HG03159 (cell line): Measurements from ENCODE around the gene INHBE.
"Not testable (repeated sequence)": the region's sequence is repeated elsewhere in the genome, so short reads cannot be mapped to it uniquely, and the experiment has no call there.

Experiments used
- ATAC-seq: cut with Tn5 transposase; IDR thresholded peaks from one replicate; pipeline ENCODE4 v1.9.1; 2021; ENCODE audit warnings: mild to moderate bottlenecking, moderate library complexity; ENCODE audit not compliant: unreplicated experiment

INHBE gene

DNA sequence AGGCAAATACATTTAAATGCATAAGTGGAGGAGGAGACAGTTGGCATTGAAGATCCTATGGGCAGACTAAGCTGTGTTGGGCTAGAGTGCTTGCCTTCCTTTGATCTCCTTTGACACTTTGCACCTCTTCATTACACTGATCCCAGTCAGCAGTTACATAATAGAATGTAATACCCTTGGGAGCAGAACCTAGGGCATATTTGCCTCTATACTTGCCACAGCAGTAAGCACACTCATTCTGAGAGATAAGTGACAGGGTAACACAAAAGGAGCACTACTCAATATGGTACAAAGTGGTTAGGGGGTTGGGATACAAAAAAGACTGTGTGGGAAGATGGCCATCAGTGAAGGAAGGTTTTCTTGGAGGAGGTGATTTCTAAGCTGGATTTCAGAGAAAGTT, 41.7 kb downstream of the INHBE start:
- no peak for ATAC-seq

DNA sequence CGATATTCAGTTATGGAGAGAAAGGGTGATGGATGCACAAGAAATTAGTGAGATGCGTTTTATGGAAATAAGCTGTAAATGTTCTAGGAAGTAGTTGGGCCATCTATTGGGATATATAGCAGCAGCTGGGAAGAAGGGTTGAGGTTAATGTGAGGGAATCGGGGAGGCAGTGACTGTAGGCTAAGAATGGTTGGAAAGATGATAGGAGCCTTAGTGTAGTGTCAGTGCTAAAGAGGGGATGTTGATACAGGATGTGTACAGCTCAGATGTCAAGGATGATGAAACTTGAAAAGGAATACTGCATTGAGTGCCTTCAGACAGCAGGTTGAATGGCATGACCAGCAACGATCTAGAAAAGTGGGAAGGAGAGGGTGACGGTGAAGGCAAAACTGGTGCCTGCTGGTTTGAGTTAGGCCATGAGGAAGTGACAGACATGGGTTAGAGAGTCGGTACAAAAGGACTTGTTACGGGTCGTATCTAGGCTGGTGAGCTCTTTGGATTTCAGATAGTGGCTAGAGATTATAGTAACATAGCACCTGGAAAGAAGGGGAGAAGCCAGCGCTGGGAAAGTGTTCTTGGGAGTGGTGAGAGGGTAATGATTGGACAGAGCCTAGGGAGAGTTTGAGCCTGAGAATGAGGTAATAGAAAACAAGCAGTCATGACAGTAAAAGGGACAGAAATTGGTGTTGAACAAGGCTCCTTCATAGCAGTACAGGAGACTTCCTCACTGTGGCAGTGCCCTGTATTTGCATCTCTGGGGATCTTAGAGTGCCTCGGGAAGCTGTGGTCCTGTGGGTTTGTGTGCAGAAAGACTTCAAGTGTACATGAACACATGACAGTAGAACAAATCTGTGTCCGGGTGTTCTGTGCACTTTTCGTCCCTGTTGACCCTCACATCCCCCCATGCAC, 42.4 kb downstream of the INHBE start:
- ATAC-seq: no peak

DNA sequence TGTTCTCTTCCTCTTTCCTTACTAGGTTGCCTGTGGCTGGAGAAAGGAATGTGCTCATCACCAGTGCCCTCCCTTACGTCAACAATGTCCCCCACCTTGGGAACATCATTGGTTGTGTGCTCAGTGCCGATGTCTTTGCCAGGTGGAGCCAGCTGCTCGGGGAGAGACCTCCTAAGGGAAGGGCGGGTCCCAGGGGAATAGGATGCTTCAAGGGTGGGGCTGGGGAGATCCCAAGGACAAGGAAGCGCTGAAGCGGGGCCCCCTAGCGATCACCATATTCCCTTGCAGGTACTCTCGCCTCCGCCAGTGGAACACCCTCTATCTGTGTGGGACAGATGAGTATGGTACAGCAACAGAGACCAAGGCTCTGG, 43.0 kb downstream of the INHBE start:
- ATAC-seq: no peak

DNA sequence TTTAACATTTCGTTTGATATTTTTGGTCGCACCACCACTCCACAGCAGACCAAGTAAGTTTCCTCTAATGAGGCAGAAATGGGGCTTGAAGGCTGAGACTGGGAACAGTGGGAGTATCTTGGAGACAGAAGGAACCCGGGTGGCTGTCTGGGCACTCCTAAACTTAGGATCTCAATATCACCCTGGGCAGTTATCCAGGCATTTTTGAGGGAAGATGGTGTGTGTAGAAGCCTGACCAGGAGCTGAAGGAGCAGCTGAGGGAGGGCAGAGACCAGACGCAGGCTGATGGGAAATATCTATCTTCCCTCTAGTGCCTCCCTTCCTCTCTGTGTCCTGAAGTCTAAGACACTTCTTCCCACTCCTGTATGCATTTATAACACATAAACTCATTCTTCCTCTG, 43.5 kb downstream of the INHBE start:
- no peak for ATAC-seq

DNA sequence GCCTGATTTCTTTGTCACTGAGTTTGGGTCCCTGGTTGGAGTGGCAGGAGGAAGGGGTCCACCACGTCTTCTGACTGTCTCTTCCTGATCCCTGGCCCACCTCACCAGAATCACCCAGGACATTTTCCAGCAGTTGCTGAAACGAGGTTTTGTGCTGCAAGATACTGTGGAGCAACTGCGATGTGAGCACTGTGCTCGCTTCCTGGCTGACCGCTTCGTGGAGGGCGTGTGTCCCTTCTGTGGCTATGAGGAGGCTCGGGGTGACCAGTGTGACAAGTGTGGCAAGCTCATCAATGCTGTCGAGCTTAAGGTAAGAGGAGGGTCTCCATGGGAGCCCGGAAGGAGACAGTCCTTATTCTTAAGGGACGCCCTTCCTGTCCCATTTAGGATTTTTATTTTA, 45.1 kb downstream of the INHBE start:
- ATAC-seq: no peak

DNA sequence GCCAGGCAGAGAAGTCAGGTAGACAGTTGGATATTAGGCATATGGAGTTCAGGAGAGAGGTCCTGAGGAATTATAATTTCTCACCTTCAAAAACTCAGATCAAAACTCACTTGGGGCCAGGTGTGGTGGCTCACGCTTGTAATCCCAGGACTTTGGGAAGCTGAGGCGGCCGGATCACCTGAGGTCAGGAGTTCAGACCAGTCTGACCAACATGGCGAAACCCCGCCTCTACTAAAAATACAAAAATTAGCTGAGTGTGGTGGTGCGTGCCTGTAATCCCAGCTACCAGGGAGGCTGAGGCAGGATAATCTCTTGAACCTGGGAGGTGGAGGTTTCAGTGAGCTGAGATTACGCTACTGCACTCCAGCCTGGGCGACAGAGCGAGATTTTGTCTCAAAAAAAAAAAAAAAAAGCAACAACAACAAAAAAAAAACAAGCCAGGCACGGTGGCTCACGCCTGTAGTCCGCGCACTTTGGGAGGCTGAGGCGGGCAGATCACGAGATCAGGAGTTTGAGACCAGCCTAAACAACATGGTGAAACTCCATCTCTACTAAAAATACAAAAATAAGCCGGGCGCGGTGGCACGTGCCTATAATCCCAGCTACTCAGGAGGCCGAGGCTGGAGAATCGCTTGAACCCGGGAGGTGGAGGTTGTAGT, 47.3 kb downstream of the INHBE start:
- not testable (repeated sequence) for ATAC-seq

DNA sequence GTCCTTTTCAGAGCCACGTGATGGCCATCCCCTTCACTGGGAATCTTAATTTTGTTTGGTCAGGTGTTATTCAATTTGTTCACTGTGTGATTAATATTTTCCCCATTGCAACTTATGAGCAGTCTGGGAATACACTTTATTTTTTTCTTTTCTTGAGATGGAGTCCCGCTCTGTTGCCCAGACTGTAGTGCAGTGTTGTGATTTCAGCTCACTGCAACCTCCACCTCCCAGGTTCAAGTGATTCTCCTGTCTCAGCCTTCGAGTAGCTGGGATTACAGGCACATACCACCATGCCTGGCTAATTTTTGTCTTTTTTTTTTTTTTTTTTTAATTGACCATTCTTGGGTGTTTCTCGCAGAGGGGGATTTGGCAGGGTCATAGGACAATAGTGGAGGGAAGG, 51.4 kb downstream of the INHBE start:
- not testable (repeated sequence) for ATAC-seq
